NCI-H748 (cell line): ENCODE measurements around the gene NARS2.
"Not testable (repeated sequence)": the region's sequence is repeated elsewhere in the genome, so short reads cannot be mapped to it uniquely, and the experiment has no call there.

ENCODE experiments used
- DNase-seq: peaks from one replicate; lab custom pipeline; 2025; ENCODE audit not compliant: unreplicated experiment; lab: John Stamatoyannopoulos, UW

Gene NARS2

DNA sequence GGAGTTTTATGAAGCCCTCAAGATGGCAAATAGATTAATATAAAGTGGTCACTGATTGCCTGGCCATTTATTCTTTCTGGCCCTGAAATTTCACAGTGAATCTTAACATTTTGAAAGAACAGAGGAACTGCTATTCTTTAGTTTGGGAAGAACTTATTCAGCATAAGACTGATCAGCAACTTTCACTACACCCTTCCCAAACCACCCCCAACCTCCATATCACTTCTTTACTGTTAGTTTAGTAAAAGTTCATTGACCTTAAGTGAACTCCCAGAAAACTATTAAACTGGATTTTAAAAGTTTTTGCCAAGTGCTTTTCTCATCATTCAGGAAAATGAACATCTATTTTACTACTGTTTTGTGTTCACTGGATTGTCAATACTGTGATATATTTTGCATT lies 77.4 kb downstream of the NARS2 start:
- DNase-seq, result no peak

DNA sequence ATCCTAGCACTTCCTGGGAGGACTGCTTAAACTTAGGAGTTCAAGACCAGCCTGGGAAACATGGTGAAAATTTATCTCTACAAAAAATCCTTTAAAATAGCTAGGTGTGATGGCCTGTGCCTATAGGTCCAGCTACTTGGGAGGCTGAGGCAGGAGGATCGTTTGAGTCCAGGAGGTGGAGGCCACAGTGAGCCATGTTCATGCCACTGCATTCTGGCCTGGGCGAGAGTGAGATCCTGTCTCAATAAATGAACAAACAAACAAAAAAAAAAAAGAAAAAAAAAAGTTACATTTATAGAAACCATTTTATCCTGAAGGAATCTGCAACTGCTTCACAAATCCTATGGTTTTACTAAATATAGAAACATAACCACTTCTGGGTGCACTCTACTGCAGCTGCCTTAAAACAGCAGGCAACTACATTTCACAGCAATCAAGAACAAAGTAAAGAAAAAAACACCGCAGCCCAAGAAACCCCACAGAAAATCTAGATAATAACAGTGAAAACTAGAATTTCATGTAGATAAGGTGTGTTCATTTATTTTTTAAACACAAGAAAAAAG lies 81.2 kb downstream of the NARS2 start:
- DNase-seq, result no peak

DNA sequence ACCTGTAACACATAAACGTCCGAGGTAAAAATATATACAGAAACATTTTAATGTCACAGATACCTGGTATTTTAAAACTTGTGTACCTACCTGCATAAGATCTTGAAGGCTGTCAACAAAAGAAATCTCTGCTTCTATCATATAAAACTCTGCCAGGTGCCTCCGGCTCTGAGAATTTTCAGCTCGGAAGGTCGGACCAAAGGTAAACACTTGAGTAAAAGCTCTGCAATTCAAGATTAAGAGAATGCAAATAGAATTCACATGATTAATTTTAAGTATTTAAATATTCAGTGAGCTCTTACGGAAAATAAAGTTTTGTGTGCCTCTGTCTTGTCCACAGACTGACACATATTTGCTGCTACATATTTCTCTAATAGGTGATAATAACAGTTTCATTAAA lies 81.7 kb downstream of the NARS2 start:
- DNase-seq, result no peak

DNA sequence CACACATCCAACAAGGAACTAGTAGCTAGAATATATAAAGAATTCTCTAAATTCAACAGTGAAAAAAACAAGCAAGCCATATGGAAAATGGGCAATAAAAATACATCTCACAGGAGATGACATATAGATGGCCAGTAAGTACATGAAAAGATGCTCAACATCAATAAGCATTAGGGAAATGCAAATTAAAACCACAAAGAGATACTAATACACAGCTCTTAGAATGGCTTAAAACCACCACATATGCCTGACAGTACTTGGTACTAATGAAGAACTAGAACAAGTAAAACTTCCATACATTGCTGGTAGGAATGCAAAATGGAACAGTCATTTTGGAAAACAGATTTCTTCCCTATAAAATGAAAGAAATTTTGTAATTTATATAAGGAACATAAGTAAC lies 85.5 kb downstream of the NARS2 start:
- no peak for DNase-seq

DNA sequence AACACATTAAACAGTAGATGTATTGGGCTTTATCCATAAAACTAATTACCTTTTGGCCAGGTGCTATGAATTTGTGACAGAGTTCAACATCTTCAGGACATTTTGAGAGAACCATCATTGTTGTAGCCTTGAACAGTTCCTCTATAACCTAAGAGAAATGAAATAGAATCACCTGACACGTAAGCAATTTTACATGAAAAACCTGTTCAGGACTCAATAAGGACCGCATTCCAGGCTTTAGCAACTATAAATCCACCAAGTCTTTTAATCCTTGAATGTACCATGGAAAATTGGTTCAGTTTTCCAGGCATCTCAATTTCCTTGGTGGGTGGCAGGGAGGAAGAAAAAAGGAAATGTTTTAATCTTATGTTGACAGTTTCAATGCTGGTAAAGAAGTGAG lies 96.1 kb downstream of the NARS2 start:
- no peak for DNase-seq

DNA sequence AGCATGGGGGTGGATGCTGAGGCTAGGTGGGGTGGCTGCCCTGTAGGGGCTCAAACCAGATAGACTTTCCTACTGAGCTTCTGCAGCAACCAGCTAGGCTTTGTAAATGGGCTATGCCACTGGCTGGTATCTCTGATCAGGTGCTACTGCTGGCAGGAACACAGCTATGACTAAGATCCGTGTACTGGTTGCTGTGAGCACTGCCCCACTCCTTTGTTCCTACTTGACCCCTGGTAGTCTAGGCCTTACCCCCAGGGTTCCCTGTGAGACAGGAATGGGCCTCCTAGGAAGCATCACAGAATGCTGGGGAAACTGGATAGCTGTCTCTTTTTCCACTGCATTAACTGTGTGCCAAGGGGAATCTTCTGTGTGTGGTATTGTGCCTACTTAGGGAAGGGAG lies 98.6 kb downstream of the NARS2 start:
- DNase-seq, result no peak

DNA sequence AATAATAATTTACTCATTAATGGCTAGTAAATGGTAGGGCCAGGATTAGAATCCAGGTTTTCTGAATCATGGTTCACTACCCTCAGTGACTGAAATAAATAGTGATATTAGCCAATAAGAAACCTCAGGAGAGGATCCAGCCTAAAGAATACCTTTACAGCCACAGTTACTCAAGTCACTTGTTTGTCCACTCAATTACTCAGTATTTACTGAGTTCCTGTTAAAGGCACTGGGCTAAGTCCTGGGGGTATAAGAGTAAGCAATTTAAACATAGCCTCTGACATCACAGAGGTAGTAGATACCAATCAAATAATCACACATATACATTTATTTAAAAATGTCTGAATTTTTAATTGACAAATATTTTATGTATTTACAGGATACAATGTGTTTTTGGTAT lies 100.2 kb downstream of the NARS2 start:
- DNase-seq, result no peak

DNA sequence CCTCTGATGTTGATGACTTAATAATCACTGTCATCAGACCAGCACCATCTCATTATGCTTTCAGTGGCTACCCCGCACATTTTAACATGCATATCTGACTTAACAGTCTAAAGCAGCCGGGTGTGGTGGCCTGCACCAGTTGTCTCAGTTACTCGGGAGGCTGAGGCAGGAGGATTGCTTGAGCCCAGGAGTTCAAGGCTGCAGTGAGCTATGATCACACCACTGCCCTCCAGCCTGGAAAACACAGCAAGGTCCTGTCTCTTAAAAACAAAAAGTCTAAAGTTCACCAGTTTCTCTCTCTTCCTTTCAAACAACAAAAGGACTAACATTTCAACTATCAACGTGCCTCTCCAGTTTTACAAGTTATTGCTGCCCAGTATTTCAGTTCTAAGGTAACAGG lies 101.8 kb downstream of the NARS2 start:
- DNase-seq, result no peak

DNA sequence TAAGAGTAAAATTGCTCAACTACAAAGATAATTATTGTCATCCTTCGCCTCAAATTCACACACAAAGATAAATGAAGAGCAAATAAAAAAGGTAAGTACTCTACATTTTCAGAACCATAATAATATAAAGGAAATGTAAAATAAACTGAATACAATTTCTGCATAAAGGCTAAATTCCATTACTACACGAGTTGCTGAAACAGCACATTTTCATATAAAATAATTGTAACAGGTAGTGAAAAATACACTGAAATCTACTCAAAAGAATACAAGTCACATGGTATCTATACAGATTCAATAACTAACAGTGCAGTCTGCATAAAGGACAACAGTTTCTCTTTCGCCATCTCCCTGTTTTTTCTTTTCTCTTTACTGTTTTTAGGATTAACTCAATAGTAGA lies 102.3 kb downstream of the NARS2 start:
- no peak for DNase-seq

DNA sequence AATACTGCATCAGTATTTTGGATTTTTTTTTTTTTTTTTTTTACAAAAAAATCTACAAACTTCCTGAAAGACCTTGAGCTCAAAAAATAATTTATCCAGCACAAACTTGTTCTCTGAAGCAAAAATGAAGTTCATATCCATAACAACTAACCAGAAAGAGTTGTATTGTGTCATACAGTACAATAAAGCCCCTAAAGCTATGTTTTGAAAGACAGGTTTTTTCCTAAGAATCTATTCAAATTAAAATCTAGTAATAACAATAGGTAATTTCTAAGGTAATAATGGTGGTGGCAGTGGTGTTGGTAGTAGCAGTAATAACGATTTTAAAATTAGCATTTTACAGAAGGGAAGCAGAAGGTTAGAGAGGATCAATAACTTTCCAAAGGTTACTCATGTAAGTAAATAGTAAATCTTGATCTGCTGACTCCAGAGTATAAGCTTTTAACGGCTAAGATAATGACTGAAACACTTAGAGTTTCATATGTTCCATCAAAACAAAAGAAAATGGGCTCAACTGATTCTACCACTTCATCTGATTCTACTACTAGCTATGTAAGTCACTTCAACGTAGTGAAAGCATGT lies 103.7 kb downstream of the NARS2 start:
- no peak for DNase-seq

DNA sequence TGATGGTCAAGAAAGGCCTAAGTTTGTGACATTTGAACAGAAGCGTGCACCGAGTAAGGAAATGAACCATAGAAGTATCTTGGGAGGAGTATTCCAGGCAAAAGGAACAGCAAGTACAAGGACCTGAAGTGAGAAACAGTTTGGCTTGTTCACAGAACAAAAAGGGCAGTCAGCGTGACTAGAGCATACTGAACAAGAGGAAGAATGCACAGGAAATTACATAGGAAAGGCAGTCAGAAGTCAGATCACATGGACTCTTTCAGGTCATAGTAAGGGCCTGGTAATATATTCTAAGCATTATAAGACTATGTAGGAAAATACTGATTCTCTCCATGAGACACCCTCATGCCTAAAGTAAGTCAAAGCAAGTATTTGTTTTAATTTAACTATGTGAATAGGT lies 104.8 kb downstream of the NARS2 start:
- DNase-seq, result no peak

DNA sequence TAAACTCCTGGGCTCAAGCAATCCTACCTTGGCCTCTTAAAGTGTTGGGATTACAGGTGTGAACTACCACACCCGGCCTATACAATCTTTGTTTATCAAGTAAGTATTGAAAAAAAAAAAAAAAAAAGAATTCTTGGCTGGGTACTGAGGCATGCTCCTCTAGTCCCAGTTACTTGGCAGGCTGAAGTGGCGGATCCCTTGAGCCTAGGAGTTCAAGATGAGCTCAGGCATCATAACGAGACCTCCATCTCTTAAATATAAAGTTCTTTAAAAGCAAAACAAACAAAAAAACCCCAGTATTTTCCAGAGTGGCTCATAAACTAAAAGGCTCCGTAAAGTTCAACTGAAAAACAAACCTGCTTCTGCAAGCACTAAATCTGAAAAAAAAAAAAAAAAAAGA lies 106.7 kb downstream of the NARS2 start:
- DNase-seq, result no peak

DNA sequence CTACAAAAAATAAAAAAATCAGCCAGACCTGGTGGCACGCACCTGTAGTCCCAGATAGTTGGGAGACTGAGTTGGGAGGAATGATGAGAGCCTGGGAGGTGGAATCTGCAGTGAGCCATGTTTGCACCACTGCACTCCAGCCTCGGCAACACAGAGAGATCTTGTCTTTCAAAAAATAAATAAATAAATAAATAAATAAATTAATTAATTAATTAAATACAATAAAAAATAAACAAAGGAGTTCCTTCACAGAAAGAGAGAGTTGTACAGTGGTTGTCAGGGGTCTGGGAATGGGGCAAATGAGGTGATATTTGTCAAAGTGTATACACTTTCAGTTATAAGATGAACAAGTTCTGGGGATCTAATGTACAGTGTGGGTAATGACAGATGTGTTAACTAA lies 107.3 kb downstream of the NARS2 start:
- no peak for DNase-seq

DNA sequence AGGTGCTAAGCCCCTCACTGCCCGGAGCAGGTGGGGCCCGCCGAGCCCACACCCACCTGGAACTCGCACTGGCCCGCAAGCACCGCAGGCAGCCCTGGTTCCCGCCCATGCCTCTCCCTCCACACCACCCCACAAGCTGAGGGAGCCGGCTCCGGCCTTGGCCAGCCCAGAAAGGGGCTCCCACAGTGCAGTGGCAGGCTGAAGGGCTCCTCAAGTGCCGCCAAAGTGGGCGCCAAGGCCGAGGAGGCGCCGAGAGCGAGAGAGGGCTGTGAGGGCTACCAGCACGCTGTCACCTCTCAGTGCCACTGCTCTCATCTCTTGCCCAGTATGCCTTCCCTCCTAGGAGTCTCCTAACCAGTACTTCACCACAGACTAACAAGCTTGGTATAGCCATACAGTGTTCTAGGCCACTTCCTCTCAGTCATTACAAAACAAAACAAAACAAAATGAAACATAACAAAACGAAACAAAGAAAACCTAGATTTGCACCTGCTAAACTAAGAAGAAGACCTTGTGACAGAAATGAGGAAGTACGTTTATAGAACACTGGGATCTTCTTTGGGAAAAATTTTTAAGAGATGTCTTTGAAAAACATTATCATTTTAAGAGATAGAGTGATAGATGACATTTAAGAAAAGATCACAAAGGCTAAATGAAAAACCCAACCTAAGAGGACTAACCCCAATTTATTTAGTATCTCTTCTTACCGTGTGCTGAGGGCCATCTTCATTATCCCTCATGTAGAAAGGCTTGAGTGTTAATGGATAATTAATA lies 109.3 kb downstream of the NARS2 start:
- DNase-seq, result peak; percentile 21

DNA sequence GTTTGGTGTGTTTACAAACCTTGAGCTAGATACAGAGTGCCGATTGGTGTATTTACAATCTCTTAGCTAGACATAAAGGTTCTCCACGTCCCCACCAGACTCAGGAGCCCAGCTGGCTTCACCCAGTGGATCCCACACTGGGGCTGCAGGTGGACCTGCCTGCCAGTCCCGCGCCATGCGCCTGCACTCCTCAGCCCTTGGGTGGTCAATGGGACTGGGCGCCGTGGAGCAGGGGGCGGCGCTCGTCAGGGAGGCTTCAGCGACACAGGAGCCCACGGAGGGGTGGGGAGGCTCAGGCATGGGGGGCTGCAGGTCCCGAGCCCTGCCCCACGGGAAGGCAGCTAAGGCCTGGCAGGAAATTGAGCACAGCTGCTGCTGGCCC lies 109.9 kb downstream of the NARS2 start:
- DNase-seq, result not testable (repeated sequence)

DNA sequence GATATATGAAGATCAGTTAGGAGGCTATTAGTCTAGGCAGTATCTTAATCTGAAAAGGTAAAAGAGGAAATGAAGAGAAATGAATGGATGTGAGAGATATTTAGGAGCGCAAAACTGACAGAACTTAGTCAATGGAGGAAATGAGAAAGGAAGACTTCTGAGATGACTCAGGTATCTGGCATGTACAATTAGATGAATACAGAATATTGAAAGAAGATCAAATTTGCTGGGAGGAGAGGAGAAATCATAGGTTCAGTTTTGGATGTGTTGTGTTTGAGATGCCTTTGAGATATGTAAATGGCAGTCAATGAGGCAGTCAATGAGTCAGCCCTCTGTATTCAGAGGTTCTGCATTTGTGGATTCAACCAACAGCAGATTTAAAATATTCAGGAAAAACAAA lies 114.2 kb downstream of the NARS2 start:
- no peak for DNase-seq

DNA sequence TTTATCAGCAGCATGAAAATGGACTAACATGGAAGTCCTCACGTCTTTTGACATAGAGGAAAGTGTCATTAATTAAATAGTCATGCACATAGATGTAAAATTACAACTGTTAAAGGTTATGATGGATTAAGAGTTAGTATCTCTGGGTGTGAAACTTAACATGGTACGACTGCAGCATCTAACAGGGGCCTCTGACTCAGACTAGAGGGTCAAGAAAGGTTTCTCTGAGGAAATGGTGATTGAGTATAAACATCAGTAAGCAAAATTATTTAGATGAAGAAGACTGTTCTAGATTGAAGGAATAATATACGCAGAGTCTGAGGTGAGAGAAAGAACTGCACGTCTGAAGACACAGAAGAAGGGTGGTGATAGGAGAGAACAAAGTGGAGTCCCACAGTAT lies 114.9 kb downstream of the NARS2 start:
- DNase-seq, result no peak

DNA sequence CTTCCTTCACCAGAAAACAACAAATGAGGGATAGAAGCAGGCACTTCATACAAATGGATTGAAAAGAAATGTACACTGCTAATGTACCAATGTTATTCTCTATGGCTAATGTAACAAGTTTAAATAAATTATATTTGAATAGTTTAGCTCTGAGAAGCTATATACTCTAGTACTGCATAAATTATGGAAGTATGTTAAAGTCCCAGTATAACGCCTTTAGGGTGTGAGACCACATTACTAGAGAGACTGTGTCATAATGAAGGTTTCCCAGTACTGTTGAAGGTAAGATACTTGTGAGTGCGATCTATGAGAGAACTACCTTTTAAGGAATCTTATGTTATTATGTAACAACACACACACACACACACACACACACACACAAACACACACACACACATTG lies 117.2 kb downstream of the NARS2 start:
- no peak for DNase-seq

DNA sequence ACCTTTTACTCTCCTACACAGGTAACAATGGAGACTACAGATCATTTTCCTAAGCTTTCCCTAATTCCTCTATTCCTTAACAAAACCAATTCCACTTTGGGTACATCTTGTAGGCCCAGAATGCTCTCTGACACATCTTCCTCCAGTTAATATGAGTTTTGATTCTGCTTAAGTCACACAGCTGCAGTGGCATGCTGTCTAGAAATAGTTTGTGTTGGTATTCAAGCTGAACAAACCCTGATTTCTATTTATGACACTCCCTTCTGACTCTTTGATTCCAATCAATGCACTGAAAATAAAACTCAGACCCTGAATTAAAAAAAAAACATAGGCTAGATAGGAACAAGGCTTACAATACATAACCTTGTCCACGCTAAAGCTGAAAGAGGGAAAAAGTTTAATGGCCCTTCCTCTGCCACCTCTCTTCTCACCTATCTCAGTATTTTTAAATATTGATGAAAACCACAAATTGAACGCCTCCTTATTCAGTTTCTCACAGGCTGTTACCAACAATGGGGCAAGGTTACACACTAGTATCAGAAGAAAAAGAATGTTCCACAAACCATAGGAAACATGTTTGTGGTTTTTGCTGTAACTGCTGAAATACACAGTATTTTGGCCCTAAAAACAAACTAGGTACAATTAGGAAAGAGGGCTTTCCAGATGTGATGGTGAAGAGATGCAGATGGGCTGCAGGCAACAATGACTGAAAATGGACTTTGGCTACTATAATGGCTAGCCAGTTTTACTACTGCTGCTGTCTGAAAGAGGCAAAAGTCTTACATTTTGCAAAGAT lies 121.3 kb downstream of the NARS2 start:
- no peak for DNase-seq

DNA sequence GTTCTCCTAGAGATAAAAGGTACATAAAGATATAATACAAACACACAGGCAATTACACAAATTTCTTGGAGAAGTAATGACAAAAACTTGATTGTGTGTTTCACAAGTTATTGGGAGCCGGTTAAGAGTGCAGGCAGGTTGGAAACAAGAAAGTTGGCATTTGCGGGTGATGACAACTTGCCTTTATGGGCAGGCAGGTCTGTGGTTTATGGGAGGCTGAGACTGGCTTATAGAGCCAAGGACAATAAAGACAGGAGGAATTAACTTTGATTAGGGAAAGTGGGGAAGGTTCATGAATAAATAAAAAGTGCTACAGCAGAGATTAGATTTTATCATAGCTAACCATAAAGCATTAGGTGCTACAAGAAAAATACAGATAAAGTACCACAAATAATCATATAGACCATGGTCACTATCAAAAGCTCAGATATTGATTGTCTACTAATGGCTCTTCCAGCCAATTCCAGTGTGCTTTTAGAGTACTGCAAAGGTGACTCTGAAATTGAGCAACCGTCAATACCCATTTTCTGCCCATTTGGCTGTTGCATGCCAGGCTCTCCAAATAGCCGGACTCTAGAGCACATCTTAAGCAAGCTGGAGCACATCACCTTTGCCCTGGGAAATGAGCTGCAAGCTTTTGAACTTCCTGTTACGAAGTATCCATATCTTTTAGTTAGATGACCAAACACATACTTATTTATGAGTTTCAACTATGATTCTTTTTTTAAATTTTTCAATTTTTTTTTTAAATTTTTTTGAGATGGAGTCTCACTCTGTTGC lies 123.1 kb downstream of the NARS2 start:
- no peak for DNase-seq

DNA sequence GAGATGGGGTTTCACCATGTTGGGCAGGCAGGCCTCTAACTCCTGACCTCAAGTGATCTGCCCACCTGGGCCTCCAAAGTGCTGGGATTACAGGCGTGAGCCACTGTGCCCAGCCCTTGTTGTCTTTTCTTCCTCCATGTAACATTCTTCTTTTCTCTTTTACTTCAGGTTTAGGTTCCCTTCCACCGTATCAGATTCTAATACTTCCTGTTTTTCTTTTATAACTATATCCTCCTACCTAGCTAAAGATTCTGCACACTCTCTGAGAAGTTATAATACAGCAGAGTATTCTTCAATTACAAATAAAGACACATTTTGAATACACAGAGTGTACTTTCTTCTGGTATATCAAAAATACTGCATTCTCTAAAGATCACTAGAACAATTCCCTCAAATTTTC lies 123.8 kb downstream of the NARS2 start:
- DNase-seq, result no peak
